Raji (cell line): ENCODE measurements around the gene CCDC170.

Source experiments
- POLR2A ChIP-seq: IDR thresholded peaks from 2 replicates; pipeline ENCODE4 v1.6.1; 2011; ENCODE audit warnings: low read depth, low read length, control low read depth; ENCODE audit not compliant: insufficient read depth

CCDC170 gene

GRCh38 chr6:151565940-151566339, 72.1 kb downstream of the CCDC170 start:
- no peak for TF ChIP-seq POLR2A

DNA sequence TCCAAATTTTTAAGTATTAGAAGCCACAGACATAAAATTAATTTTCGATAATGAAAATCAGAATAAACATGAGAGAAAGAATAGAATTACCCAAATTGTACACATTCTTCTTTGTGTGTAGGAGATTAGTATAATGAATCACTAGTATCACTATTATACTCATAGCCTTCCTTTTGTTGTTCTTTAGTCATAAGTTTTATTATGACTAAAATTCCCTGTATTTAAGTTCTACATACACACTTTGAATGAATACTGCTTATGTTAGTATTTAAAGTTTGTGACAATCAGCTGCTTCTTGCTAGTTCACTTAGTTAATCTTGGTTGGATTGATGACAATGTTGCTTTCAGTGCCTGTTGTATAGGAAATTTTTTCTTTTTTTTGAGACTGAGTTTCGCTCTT, 72.7 kb downstream of the CCDC170 start:
- no peak for TF ChIP-seq POLR2A

- TF ChIP-seq POLR2A: no peak
These were observed 82.8 kb downstream of the CCDC170 start for GRCh38 chr6:151576633-151577032.

DNA sequence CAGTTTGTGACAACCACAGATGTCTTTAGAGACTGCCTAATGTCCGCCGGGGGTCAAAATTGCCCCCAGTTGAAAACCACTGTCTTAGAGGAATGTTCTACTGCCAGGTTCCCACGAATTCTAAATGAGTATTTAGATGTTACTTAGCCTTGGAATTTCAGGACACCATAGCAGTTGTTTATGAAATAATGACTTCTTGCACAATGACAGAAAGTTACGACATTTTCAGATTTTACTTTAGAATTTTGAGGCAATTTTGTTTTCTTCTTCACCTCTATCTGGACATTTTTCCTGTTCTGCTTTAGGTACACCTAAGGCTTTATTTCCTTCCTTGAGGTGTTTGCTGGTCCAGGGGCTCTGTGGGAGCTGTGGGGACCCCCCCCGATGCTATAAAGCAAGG, 83.4 kb downstream of the CCDC170 start:
- TF ChIP-seq POLR2A: no peak

- TF ChIP-seq POLR2A: no peak
These were observed 91.9 kb downstream of the CCDC170 start for GRCh38 chr6:151585741-151586140.

DNA sequence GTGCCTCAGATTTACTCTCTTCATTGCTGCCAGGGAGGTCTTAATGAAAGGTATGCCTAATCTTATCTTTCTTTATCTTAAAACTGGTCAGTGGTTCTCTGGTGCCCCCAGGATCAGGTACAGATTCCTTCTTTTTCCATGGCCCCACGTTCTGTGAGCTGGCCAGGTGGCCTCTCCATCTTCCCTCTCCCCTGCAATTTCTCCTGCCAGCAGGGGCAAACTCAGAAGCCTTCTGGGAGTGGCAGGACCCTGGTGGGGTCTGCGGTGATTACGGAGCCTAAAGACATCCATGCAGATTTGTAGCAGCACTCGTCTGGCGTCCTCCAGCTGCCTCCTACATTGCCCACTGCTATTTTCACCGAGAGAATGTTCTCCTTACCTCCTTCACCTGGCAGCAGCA, 95.8 kb downstream of the CCDC170 start:
- TF ChIP-seq POLR2A: no peak

- no peak for TF ChIP-seq POLR2A
These were observed 96.9 kb downstream of the CCDC170 start for GRCh38 chr6:151590742-151591141.

- no peak for TF ChIP-seq POLR2A
These were observed 98.8 kb downstream of the CCDC170 start for GRCh38 chr6:151592449-151593159.

GRCh38 chr6:151609146-151609902, 115.5 kb downstream of the CCDC170 start:
- no peak for TF ChIP-seq POLR2A

DNA sequence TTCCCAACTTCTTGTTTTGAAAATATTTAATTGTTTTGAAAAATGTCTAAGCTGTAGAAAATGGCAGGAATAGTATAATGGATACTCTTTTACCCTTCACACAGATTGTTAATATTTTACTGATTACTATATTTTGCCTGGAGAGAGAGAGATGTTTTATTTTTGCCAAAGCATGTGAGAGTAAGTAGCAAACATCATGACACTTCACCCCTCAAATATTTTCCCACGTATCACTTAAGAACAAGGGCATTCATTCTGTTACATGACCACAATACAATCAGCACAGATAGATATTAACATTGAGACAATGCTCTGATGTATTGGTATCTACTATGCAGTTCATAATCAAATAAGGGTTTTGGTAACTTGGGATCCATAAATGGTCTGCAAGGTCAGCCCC, 116.5 kb downstream of the CCDC170 start:
- TF ChIP-seq POLR2A: no peak

DNA sequence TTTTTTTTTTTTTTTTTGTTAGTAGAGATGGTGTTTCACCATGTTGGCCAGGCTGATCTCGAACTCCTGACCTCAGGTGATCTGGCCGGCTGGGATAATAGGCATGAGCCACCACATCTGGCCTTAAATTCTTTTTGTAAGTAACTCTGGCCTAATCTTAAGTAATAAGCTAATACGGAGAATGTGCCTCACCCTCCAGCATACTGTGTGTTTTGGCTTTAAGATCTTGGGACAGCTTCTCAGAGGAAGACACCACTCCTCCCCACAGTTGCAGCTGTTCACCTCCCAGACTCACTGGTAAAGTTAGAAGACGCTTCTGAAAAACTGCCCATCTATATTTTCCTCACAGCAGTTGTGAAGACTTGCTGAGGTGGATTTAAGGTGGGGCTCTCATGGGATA, 120.8 kb downstream of the CCDC170 start:
- no peak for TF ChIP-seq POLR2A

GRCh38 chr6:151616091-151616513, 122.3 kb downstream of the CCDC170 start:
- no peak for TF ChIP-seq POLR2A

DNA sequence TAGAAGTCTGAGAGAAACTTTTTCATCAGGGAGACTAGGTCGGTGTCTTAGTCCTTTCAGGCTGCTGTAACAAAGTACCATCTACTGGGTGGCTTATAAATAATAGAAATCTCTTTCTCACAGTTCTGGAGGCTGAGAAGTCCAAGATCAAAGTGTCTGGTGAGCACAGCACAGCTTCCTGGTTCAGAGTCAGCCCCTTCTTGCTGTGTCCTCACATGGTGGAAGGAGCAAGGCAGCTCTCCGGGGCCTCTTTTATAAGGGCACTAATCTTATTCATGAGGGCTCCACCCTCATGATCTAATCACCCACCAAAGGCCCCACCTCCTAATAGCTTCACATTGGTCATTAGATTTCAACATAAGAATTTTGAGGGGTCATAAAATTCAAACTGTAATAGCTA, 122.8 kb downstream of the CCDC170 start:
- no peak for TF ChIP-seq POLR2A

DNA sequence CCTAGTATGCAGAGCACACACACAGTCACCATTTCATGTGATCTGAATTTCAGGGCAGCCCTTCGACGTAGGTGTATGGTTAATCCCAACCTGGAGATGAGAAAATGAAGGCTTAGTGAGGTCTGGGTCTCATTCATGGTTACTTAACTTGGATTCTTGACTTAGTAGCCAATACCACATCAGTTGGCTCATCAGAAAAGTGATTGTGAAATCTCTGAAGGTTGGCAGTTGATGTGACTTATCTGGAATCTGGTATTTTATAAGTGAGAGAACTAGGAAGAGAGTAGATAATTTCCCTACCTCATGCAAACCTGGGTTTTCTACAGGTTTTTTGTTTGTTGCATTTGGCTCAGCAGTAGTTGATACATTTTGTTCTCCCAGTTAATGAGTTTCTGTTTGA, 123.7 kb downstream of the CCDC170 start:
- no peak for TF ChIP-seq POLR2A

- TF ChIP-seq POLR2A: no peak
These were observed 124.9 kb downstream of the CCDC170 start for GRCh38 chr6:151618717-151619116.

GRCh38 chr6:151620179-151620578, 126.4 kb downstream of the CCDC170 start:
- TF ChIP-seq POLR2A: no peak
